ENCODE measurements around the gene FSHR. TPM values are rescaled to one million over a fixed set of nuclear protein-coding genes. Genes with fewer than 3 reads are reported as not detected.

The FSHR gene
- total and polyA plus RNA-seq, 4 donors, result not detected

DNA sequence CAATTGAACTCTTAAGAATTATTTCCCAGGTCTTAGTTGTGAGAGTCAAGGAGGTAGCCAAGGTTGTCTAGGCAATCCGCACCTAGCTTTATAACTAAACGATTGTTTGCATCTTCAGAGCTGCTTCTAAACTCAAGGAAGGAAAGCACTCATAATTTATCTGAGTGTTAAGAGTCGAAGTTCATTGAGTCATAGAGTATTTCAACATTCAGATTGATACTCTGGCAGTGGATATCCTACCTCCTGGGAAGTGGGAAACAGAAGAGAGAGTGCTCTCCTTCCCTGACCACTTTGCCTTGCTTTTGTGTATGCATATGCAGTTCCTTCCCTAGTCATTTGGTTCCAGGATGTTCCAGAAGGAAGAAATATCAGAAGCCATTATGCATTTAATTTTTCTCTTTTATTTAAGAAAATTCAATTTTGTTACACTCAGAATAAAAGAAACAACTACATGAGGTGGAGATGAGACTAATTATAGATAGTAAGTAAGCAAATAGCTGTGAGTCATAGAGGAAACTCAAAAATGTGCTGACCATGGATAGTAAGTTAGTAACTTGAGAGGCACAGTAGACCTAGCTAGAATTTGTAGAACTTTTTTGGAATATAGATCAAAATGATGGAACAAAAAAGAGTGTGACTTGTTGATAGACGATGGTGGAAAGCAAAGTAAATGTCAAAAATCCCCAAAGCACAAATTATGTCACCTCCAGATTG lies 35.4 kb upstream of the FSHR start:
- TF ChIP-seq, protein P1, sequence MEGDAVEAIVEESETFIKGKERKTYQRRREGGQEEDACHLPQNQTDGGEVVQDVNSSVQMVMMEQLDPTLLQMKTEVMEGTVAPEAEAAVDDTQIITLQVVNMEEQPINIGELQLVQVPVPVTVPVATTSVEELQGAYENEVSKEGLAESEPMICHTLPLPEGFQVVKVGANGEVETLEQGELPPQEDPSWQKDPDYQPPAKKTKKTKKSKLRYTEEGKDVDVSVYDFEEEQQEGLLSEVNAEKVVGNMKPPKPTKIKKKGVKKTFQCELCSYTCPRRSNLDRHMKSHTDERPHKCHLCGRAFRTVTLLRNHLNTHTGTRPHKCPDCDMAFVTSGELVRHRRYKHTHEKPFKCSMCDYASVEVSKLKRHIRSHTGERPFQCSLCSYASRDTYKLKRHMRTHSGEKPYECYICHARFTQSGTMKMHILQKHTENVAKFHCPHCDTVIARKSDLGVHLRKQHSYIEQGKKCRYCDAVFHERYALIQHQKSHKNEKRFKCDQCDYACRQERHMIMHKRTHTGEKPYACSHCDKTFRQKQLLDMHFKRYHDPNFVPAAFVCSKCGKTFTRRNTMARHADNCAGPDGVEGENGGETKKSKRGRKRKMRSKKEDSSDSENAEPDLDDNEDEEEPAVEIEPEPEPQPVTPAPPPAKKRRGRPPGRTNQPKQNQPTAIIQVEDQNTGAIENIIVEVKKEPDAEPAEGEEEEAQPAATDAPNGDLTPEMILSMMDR (IDR thresholded peaks at IDR 0.05; ENCODE audit: low read depth, low read length, missing input control), result no peak
- TF ChIP-seq JUND (IDR thresholded peaks at IDR 0.05) (no peak), TAF1 (conservative IDR thresholded peaks at IDR 0.05) (no peak), YY1 (IDR thresholded peaks at IDR 0.05) (no peak), RAD21 (IDR thresholded peaks at IDR 0.05) (no peak)
- TF ChIP-seq, protein P2, sequence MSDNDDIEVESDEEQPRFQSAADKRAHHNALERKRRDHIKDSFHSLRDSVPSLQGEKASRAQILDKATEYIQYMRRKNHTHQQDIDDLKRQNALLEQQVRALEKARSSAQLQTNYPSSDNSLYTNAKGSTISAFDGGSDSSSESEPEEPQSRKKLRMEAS (IDR thresholded peaks at IDR 0.05), result no peak
- TF ChIP-seq, protein P3, sequence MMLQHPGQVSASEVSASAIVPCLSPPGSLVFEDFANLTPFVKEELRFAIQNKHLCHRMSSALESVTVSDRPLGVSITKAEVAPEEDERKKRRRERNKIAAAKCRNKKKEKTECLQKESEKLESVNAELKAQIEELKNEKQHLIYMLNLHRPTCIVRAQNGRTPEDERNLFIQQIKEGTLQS (IDR thresholded peaks at IDR 0.05), result no peak
- 55% methylated on average over 4 of the region's 4 CpGs for WGBS

DNA sequence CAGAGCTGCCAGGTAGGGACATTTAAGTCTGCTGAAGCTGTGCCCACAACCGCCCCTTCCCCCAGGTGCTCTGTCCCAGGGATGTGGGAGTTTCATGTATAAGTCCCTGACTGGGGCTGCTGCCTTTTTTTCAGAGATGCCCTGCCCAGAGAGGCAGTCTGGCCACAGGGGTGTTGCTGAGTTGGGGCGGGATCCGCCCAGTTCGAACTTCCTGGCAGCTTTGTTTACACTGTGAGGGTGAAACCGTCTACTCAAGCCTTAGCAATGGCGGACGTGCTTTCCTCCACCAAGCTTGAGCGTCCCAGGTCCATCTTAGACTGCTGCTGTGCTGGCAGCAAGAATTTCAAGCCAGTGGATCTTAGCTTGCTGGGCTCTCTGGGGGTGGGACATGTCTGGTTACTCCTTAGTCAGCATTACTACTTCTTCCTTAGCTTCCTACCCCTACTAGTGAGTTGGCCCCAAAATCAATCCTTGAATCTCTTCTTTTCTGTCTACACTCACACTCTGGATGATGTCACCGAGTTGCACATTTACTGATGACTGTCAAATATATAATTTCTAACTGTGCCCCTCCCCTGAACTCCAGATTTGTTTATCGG lies 31.8 kb upstream of the FSHR start:
- H3K9ac ChIP-seq (ENCODE audit: low read depth in 1 of 2, low read length in 2 of 2), result no peak overlapping the region
- 79% methylated on average over 10 of the region's 10 CpGs for WGBS
- no peaks in the 10 kb centered on the region for H3K36me3 ChIP-seq (ENCODE audit: control insufficient read depth in 4 of 4, insufficient read depth in 3 of 4, low read depth in 1 of 4, low read length in 3 of 4)
- H3K27ac ChIP-seq (ENCODE audit: low read depth in 1 of 2, low read length in 2 of 2), result no peak overlapping the region
- H3K9me3 ChIP-seq (ENCODE audit: control insufficient read depth in 4 of 4, low read length in 3 of 4), result no peaks in the 10 kb centered on the region
- H3K27me3 ChIP-seq (ENCODE audit: control insufficient read depth in 4 of 4, insufficient read depth in 4 of 4, low read length in 3 of 4), result no peaks in the 10 kb centered on the region
- TF ChIP-seq TAF1 (conservative IDR thresholded peaks at IDR 0.05) (no peak), YY1 (IDR thresholded peaks at IDR 0.05) (no peak), SP1 (IDR thresholded peaks at IDR 0.05) (no peak), RAD21 (IDR thresholded peaks at IDR 0.05) (no peak), FOXA1 (IDR thresholded peaks at IDR 0.05) (no peak), GABPA (IDR thresholded peaks at IDR 0.05 in 1 of 2, conservative IDR thresholded peaks at IDR 0.05 in 1 of 2) (no peak), EGR1 (IDR thresholded peaks at IDR 0.05; ENCODE audit: low read depth in 2 of 2) (no peak), HNF4A (conservative IDR thresholded peaks at IDR 0.05) (no peak), HNF4G (IDR thresholded peaks at IDR 0.05) (no peak), RXRA (IDR thresholded peaks at IDR 0.05) (no peak), FOXA2 (IDR thresholded peaks at IDR 0.05) (no peak), NR2F2 (IDR thresholded peaks at IDR 0.05) (no peak), JUND (IDR thresholded peaks at IDR 0.05) (no peak)
- TF ChIP-seq, protein P3 (IDR thresholded peaks at IDR 0.05), result no peak
- TF ChIP-seq, protein P2 (IDR thresholded peaks at IDR 0.05), result no peak
- TF ChIP-seq, protein P4, sequence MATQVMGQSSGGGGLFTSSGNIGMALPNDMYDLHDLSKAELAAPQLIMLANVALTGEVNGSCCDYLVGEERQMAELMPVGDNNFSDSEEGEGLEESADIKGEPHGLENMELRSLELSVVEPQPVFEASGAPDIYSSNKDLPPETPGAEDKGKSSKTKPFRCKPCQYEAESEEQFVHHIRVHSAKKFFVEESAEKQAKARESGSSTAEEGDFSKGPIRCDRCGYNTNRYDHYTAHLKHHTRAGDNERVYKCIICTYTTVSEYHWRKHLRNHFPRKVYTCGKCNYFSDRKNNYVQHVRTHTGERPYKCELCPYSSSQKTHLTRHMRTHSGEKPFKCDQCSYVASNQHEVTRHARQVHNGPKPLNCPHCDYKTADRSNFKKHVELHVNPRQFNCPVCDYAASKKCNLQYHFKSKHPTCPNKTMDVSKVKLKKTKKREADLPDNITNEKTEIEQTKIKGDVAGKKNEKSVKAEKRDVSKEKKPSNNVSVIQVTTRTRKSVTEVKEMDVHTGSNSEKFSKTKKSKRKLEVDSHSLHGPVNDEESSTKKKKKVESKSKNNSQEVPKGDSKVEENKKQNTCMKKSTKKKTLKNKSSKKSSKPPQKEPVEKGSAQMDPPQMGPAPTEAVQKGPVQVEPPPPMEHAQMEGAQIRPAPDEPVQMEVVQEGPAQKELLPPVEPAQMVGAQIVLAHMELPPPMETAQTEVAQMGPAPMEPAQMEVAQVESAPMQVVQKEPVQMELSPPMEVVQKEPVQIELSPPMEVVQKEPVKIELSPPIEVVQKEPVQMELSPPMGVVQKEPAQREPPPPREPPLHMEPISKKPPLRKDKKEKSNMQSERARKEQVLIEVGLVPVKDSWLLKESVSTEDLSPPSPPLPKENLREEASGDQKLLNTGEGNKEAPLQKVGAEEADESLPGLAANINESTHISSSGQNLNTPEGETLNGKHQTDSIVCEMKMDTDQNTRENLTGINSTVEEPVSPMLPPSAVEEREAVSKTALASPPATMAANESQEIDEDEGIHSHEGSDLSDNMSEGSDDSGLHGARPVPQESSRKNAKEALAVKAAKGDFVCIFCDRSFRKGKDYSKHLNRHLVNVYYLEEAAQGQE (IDR thresholded peaks at IDR 0.05), result no peak
- TF ChIP-seq, protein P5, sequence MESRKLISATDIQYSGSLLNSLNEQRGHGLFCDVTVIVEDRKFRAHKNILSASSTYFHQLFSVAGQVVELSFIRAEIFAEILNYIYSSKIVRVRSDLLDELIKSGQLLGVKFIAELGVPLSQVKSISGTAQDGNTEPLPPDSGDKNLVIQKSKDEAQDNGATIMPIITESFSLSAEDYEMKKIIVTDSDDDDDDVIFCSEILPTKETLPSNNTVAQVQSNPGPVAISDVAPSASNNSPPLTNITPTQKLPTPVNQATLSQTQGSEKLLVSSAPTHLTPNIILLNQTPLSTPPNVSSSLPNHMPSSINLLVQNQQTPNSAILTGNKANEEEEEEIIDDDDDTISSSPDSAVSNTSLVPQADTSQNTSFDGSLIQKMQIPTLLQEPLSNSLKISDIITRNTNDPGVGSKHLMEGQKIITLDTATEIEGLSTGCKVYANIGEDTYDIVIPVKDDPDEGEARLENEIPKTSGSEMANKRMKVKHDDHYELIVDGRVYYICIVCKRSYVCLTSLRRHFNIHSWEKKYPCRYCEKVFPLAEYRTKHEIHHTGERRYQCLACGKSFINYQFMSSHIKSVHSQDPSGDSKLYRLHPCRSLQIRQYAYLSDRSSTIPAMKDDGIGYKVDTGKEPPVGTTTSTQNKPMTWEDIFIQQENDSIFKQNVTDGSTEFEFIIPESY (IDR thresholded peaks at IDR 0.05), result no peak
- TF ChIP-seq, protein P1 (IDR thresholded peaks at IDR 0.05; ENCODE audit: low read depth, low read length, missing input control), result no peak
- no peaks in the 10 kb centered on the region for H3K4me1 ChIP-seq (ENCODE audit: control insufficient read depth in 4 of 4, insufficient read depth in 4 of 4, low read length in 3 of 4)
- H3K4me3 ChIP-seq (ENCODE audit: low read depth in 1 of 3, low read length in 3 of 3), result no peak overlapping the region
- DNase-seq (ENCODE audit: low spot score), result no peak

More for the DNA sequence above, 35.4 kb upstream of the FSHR start:
- DNase-seq (ENCODE audit: low spot score), result no peak
- H3K9me3 ChIP-seq (ENCODE audit: control insufficient read depth in 4 of 4, low read length in 3 of 4), result no peaks in the 10 kb centered on the region
- no peaks in the 10 kb centered on the region for H3K36me3 ChIP-seq (ENCODE audit: control insufficient read depth in 4 of 4, insufficient read depth in 3 of 4, low read depth in 1 of 4, low read length in 3 of 4)
- H3K9ac ChIP-seq (ENCODE audit: low read depth in 1 of 2, low read length in 2 of 2), result no peak overlapping the region
- H3K4me3 ChIP-seq (ENCODE audit: low read depth in 1 of 3, low read length in 3 of 3), result no peak overlapping the region
- H3K27ac ChIP-seq (ENCODE audit: low read depth in 1 of 2, low read length in 2 of 2), result no peak overlapping the region
- H3K4me1 ChIP-seq (ENCODE audit: control insufficient read depth in 4 of 4, insufficient read depth in 4 of 4, low read length in 3 of 4), result no peaks in the 10 kb centered on the region
- H3K27me3 ChIP-seq (ENCODE audit: control insufficient read depth in 4 of 4, insufficient read depth in 4 of 4, low read length in 3 of 4), result no peaks in the 10 kb centered on the region
